ENCODE measurements around the gene TREX2.

TREX2 gene

DNA sequence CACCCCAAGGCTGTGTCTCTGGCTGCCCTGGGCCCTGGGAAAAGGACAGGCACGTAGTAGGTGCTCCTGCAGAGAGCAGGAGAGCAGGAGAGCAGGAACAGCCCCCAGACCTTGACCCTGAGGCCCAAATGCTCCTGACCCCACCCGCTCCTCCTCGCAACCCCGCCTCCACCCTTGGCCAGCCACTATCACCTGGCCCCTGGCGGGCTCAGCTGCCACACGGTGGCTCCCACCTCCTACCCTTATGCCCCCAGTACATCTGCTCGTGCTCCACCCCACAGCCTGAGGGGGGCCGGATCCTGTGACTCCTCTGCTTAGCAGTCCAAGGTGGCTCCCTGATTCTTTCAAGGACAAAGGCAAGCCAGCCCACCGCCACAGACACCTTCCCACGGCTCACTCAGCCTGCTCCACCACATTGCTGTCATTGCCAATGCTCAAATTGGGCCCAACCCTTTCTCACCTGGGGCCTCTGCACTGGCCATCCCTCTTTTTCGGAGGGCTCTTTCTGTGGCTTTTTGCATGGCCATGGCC lies 30.0 kb upstream of the TREX2 start:
- no peak for DNase-seq (ENCODE audit: low read depth)

DNA sequence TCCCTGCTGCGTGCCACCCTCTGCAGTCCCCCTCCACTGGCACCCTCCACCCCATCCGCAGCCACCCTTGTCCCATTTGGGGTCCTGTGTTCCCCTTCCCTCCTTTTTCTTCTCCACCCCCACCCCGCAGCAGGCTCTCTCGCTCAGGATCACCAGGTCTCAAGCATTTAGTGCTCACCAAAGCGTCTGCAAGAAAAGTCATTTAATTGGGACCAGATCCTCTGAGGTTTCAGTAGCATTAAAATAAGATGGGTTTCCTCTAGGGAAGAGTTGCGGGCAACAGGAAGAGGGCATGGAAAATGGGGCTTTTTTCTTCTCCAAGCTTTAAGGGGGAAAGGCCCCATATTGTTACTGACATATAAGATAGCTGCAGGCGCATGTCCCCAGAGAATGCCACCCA lies 29.4 kb upstream of the TREX2 start:
- DNase-seq (ENCODE audit: low read depth) = no peak

DNA sequence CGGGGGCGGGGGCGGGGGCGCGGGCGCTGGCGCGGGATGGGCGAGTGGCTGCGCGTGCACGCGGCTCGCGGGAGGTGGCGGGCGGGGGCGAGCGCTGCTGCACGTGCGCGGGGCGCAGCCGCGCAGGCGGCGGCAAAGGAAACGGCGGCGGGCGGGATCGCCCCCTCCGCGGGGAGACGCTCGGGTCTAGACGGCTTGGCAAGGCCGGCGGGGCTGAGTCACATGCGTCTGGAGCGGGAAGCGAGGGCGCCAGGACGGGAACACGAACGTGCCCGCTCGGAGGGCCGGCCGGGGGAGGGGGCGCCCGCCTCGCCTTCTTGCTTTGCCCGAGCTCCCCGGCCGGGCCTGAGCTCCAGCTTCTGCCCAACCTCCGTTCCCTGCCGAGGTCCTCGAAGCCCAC lies 28.9 kb upstream of the TREX2 start:
- no peak for DNase-seq (ENCODE audit: low read depth)

DNA sequence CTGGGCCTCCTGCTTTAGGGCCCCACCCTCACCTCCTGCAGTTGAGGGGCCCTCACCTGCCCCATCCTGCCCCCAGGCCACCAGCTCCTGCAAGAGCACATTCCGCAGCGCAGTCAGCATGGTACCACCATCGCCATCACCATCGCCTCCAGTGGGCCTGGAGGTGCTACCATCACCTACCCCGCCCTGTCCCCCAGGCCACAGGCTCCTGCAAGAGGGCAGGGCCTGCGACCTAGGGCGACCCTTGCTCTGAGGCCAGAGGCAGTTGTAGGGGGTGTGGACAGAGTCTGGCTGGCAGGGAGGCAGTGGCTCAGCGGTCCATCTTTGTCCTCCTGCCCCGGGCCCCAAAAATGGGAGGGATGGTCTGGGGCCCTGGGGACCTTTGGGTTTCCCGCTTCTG lies 28.4 kb upstream of the TREX2 start:
- no peak for DNase-seq (ENCODE audit: low read depth)

DNA sequence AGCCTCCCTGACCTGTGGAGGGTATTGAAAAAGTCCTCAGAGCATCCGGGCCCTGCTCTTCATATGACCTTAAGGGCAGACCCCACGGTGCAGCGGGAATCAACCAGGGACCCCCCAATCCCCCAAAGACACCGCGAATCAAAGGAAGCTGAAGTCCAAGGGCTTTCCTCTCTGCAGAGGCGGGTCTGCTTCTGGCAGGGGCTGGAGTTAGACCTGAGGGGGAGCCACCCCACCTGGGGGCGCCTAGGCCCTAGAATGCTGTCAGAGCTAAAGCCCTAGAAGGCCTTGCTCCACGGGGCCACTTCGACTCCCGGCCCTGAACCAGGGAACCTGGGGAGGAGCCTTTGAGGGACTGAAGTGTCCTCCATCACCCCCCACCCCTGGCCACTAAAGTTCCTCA lies 27.3 kb upstream of the TREX2 start:
- DNase-seq (ENCODE audit: low read depth) = no peak

DNA sequence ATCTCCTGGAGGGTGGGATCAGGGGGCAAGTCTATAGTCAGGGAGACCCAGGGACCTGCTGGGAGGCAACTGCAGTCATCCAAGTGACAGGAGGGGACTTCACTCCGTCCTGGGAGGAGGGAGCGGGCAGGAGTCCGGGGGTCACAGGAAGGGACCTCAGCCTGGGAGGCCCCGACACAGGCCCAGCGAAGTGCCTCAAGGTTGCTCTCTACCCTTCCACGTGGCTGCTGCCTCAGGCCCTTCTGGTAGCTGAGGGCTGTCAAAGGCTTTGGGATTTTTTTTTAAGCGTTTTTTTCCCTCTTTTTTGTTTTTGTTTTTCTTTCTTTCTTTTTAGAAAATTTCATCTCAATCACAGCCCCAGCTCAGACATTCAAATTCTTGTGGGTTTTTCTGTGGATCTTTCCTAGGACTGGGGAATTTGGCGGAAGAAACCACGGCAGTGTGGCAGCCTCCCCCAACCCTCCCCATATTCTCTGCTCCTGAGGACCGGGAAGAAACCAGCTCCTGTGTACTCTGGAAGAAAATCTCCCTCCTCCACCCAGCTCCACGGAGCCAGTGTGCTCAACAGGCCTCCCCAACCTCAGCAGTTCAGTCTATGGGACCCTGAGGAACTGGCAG lies 25.9 kb upstream of the TREX2 start:
- DNase-seq (ENCODE audit: low read depth) = no peak

DNA sequence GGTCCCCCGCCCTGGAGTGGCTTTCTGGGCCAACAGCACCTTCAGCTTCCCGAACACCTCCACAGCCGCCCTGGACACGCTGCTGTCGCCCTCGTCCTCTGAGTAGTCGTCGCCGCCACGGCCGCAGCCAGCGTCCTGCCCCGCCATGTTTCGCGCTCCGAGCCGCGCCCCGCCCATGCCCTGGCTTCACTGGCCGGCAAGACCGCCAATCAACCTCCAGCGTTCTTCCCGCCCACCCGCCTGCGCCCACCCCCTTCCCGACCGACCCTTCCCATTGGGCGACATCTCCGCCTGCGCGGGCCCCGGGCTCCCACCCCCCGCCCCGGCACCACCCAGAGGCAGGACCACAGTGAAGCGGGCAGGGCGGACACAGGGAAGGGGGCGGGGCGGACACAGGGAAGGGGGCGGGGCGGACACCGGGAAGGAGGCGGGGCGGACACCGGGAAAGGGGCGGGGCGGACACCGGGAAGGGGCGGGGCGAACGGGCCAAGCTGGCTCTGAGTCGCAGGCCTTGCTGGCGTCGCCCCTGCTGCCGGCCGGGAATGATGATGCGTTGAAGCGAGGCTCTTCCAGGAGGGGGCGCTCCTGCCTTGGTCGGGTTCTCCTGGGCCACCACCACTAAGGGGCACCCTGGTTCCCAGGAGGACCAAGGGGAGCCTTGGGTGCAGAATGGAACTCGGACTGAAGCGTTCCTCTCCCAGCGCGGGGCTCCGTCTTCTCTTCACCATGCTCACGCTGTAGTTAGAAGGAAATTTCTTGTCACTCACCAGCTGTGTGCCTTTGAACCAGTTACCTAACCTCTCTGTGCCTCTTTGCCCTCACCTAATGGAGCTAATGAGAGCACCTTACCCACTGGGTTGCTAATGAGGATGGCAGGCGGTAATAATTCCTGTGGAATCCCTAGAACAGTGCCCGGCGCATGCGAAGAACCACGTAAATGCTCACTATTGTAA lies 24.8 kb upstream of the TREX2 start, which contains the start of gene HAUS7:
Gene HAUS7, minus strand, starts transcription at position 166 of the 953 bp plus-strand sequence. Its CDS starts 19 bp downstream, at position 147.
- DNase-seq (ENCODE audit: low read depth) = peak; percentile 76

DNA sequence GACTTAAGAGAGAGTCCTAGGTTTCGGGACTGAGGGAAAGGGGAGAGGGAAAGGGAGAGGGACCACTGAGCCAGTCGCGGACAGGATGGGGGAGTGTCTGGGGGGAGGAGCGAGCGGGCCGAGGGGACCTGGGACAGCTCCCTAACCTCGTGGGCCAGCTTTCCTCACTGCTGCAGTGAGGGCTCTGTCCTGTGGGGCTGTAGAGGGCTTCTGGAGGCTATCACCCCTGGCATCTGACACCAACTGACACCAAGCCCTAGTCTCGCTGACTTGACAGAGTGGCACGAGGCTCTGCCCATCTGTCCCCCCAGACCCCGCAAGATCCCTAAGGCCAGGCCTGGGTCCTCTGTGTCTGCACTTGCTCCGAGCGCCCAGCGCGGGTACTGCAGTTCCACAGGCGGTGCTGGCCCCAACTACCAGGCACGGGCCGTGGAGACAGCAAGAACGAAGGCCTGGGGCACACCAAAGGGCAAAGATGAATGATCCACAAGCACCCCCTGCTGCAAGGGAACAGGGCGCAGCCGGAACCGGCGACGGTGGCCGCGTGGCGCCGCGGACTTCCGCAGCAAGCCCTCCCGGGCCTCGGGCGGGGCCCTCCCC lies 24.1 kb upstream of the TREX2 start:
- peak; percentile 15 for DNase-seq (ENCODE audit: low read depth)

DNA sequence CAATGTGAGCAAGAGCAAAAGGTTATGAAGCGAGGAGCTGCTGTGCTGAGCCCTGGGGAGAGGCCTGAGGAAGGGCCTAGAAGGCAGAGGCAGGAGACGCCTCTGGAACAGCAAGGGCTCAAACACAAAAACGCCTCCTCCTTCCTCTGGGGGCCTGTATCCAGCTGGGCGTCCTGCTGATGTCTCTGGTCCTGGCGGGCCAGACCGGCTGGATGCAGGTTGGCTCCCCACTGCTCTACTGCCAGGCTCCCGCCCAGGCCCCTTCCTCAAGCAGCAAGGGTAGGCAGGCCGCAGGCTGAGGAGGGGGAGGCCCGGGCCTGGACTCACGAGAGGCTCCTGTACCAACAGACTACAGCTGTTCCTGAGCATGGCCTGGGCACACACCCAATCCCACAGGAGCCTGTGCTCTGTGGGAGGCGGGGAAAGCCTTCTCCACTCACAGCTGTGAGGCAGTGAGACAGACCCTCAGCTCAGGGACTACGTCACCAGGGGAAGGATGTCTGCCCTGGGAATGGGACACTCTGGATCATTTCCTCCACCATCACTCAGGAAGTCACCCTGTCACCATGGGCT lies 22.2 kb upstream of the TREX2 start:
- no peak for DNase-seq (ENCODE audit: low read depth)

DNA sequence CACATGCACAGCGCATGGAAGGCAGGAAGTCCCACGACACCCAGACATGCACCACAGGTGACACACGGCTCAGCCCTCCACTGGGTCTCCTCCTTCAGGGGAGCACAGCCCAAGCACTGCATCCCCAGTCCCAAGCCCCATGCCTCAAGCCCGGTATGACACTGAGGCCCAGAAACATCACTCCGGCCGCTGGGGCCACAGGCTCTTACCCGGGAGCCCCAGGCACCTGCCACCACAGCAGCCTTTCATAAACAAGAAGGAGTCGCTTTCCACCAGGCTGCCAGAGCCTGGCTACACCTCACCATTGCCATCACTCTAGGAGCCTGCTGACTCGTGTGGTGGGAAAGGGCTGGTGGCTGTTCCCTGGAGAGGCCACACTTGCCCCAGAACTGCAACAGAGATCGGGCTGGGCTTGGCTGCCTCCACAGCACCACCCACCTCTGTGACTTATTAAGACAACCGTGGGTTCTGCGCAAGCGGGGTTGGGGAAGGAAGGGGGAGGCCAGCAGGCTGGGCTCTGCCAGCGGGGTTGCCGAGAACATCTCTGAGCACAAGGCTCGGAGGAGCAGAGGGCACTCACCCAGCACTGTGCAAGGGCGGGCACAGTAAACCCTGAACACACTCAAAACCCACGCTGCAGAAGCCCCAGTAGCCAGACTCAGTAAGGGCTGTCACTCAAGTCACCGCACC lies 20.0 kb upstream of the TREX2 start:
- DNase-seq (ENCODE audit: low read depth) = no peak

DNA sequence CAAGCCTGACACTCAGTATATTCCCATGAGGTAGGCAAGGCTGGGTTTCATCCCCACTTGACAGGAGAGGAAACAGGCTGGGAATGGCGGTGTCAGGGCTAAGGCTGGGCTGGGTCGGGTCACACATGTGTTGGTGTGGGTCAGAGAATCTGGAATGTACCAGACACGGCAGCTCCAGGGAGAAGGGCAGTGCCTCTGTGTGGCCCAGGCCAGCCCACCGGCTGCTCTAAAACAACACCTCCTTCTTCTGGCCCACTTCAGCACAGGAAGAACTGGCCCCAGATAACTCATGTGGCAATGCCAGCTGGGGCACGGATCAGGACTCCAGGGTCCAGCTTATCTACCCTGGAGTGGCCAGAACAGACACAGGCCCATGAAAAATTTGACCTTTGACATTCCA lies 18.3 kb upstream of the TREX2 start:
- no peak for DNase-seq (ENCODE audit: low read depth)

DNA sequence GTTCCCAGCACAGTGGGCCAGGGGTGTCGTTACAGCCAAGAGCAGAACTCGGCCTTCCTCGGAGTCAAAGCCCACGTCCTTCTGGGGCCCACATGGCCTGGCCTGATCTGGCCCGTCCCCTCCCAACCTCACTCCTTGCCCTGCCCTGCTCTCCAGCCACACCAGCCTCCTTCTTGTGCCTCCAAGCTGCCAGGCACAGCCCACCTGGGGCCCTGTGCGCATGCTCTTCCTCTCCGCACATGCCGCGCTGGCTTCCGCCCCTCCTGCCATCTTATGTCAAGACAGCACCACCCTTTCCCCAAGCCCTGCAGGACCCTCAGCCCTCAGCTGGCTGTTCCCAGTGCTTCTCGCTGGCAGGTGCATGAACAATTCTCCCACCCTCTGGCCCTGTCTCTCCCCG lies 17.7 kb upstream of the TREX2 start:
- no peak for DNase-seq (ENCODE audit: low read depth)

DNA sequence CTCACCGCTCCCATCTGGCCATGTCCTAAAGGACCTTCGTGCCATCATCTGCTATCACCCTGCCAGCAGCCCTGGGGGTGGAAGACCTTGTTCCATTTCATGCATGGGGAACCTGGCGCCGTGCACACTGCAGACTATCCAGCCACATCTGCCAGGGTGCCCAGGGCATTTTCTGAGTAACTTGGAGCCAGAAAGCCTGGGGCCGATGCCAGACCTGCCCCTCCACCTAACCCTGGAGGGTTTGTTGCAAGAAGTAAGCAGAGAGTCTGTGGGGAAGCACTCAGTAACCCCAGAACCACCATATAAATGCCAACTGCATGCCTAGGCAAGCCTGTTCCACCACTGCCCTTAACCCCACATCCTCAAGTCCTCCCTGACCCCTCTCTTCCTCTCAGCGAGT lies 17.2 kb upstream of the TREX2 start:
- no peak for DNase-seq (ENCODE audit: low read depth)

DNA sequence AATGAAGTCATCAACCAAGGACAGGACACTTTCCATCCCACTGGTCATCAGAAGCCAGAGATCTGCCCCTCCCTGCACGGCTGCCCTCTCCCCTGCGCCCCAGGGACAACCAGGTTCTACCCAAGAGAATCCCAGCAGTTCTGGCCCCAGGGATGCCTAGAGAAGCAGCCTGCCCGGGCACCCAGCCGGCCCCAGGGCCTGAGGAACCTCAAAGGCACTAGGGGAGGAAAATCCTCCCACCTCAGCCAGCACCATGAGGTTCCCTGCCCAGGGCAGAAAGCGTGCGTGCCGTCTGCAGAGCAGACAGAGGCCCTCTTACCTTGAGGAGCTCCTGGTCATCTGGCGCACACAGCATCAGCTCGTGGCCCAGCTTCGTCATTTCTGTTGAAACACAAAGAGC lies 16.4 kb upstream of the TREX2 start:
- no peak for DNase-seq (ENCODE audit: low read depth)

DNA sequence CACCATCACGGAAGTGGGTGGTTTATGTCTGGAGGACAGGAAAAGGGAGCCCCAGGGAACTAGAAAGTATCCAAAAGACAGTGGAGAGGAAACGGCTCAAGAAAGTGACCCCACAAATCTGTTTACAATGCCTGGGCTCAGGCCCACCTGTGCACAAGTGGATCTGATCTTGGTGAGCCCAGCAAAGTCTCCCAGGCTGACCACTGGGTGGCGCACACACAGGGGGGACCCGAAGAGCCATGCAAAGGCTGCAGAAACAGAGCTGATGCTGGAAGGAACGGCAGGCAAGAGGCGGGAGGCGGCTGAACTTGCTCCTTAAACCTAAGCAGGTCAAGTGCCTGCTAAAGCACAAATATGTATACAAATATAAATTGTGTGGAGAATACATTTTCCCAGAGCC lies 15.0 kb upstream of the TREX2 start:
- DNase-seq (ENCODE audit: low read depth) = no peak

DNA sequence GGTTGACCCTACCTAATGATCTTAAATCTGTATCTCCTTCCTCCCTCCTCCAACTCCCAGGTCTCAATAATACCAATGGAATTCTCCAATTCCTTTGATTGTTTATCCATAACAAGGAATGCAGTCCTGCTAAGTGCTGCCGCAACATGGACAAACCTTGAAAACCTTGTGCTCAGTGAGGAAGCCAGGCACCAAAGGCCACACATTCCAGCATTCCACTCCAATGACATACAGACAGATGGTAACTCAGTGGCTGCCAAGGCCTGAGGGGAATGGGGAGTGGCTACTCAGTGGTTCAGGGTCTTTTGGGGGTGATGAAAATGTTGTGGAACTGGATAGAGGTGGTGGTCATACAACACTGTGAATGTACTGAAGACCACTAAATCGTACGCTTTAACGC lies 14.1 kb upstream of the TREX2 start:
- no peak for DNase-seq (ENCODE audit: low read depth)

DNA sequence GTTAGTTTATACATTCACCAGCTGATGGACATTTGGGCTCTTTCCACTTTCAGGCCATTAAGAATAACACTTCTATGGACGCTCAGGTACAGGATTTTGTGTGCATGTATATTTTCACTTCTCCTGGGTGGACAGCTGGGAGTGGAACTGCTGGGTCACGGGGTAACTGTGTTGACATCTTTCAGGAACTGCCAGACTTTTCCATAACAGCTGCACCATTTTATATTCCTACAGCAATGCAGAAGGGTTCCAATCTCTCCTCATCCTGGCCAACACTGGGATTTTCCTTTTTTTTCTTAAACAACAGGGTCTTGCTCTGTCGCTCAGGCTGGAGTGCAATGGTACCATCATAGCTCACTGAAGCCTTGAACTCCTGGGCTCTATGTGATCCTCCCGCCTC lies 12.6 kb upstream of the TREX2 start:
- DNase-seq (ENCODE audit: low read depth) = no peak

DNA sequence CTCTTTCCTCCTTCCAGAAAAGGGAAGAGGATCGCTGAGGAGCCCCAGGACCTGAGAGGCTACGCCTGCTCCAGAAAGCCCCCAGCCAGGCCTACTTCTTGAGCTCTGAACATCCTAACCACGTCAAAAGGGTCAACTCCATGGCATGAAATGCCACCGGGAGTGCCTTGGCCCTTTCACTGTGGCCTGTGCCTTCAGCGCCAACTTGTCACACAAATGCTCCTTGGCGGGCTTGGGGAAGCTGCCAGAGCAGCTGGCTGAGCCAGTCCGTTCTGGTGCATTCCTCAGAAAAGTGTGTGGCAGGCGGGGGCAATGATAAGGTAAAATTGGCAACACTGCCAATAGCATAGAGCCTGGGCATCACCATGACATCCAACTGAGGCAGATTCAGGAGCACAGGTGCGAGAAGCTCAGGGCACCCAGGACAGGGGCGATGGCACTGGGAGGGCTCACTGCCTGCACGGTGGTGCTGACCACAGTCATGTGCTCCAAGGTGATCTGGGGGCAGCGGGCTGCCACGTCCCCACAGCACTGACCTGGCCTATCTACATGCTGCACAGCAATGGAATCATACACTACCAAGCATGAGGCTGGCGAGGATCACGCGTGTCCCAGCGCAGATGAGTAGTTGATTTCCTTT lies 12.1 kb upstream of the TREX2 start:
- no peak for DNase-seq (ENCODE audit: low read depth)

DNA sequence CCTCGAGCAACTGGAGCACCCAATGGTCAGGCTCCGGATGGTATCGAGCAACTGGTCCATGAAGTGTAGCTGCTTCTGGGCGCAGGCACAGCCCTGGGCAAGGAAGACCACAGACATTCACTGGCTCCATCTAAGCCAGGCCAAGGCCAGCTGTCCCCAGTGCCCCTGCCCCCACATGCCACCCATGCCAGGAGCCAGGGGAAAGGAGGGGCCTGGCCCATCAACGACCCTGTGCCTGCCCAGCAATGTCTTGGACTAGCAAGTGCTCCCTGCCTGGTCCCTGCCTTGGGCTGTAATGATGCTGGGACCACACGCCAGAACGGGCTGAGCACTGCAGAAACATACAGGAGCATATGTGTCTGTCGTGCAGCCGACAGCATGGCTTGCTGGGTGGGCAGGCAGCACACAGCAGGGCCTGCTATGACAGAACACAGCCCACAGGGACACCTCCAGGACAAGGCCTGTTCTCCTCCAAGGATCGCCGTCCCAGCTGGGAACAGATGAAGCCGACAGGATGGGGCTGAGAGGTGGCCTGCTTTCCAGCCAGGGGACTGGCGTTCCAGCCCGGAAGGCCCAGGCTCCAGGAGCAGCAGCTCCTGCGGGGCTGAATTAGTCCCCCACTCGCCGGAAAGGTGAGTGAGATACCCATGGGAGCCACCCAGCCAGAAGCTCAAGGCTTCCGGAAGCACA lies 11.4 kb upstream of the TREX2 start:
- DNase-seq (ENCODE audit: low read depth) = no peak

DNA sequence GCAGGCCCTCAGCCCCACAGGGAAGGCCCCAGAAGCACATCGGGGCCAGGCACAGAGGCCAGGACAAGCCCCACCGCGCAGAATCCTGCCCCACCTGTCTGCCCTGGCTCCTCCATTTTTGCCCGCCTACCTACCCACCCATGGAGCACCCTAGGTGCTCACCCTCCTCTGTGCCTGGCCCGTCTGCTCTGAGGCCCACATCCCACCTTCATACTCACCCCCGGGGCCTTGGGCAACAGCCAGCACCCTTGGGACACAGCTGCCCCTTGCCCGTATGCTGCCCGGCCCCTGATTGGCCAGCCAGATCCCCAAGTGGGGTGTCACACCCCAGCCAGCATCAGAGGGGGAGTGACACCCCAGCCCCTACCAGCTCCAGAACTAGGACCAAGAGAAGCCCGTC lies 10.8 kb upstream of the TREX2 start:
- no peak for DNase-seq (ENCODE audit: low read depth)

DNA sequence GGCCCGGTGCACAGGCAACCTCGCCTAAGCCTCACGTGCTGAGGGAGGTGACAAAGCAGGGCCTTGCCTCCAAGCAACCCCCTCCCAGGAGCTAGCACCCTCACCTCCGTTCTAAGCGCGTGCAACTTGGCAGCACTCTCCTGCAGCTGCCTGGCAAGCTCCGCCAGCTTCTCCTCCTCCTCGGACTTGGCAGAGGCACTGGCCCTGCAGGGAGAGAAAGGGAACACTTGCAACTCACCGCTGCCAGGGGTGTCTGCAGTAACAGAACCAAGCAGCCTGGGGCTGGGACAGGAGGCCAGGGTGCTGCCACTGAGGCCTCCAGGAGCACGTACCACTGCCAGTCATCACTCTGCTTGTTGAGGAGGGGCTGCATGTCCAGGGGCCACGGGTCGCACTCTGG lies 10.3 kb upstream of the TREX2 start:
- no peak for DNase-seq (ENCODE audit: low read depth)
